HepG2 (cell line): ENCODE data around the gene CABP4. TPM values are rescaled to one million over a fixed set of nuclear protein-coding genes. Genes with fewer than 3 reads are reported as not detected.
A peak's percentile ranks its signal among the peaks of the same experiment; 100 is the strongest.

Experiments
- ATF6 ChIP-seq: sonication (generic); formaldehyde crosslinking; conservative IDR thresholded peaks from 2 replicates; pipeline ENCODE4 v1.4.0; 2020; ENCODE audit warnings: missing genetic modification reagents
- HNRNPK ChIP-seq: fragments of 200-400 bp; formaldehyde crosslinking; IDR thresholded peaks from 2 replicates; pipeline ENCODE4 v1.6.1; 2018; ENCODE audit warnings: low read length, low read depth, moderate library complexity, mild to moderate bottlenecking; ENCODE audit not compliant: poor library complexity, severe bottlenecking
- SALL1 ChIP-seq: sonication (generic); formaldehyde crosslinking; IDR thresholded peaks from 2 replicates; pipeline ENCODE4 v1.8.0; 2022; ENCODE audit warnings: mild to moderate bottlenecking, missing genetic modification reagents
- ZNF407 ChIP-seq: sonication (generic); formaldehyde crosslinking; IDR thresholded peaks from one replicate; pipeline ENCODE4 v1.5.1; 2020; ENCODE audit warnings: mild to moderate bottlenecking, missing genetic modification reagents; ENCODE audit errors: not compliant biosample characterization
- ZNF552 ChIP-seq: sonication (generic); formaldehyde crosslinking; IDR thresholded peaks from 2 replicates; pipeline ENCODE4 v1.9.0; 2022; ENCODE audit warnings: missing genetic modification reagents, mild to moderate bottlenecking, borderline replicate concordance
- ZNF558 ChIP-seq: sonication (generic); formaldehyde crosslinking; IDR thresholded peaks from 2 replicates; pipeline ENCODE4 v1.9.0; 2022; ENCODE audit warnings: mild to moderate bottlenecking, missing genetic modification reagents, borderline replicate concordance
- ZNF850 ChIP-seq: sonication (generic); formaldehyde crosslinking; conservative IDR thresholded peaks from 2 replicates; pipeline ENCODE4 v1.9.0; 2021; ENCODE audit warnings: mild to moderate bottlenecking, missing genetic modification reagents
- polyA plus RNA-seq, 8 experiments: library from polyadenylated mRNA; depleted of rRNA in 3 of 8; stranded (reverse) in 7 of 8; unstranded in 1 of 8; fragments of >200 nt; fragmentation: Illumina TruSeq in 4 of 8; extraction: Trizol in 4 of 8; gene quantifications; 2 replicates each; pipeline versions ENCODE4 v1.2.1 to v1.2.3, GENCODE V29; 2011 to 2016; ENCODE audit warnings: low read depth in 4 of 8, missing spikeins in 1 of 8, mixed read lengths in 1 of 8; ENCODE audit not compliant: insufficient read depth in 1 of 8
- total RNA-seq, 5 experiments: library from RNA; depleted of rRNA; stranded (reverse); fragments of >200 nt; fragmentation: Illumina TruSeq; extraction: Trizol; gene quantifications; 2 replicates each; pipeline ENCODE4 v1.2.3, GENCODE V29; 2016; ENCODE audit warnings: low read depth in 1 of 5

The CABP4 gene
- total and polyA plus RNA-seq, 2 of the 13 experiments (the other 11 are each of a cell fraction or from before 2014, with no cell fraction given), result not detected

- TF ChIP-seq ZNF407 (CRISPR knock-in tag) (no peak), ZNF850 (CRISPR knock-in tag) (no peak), HNRNPK (no peak), SALL1 (CRISPR knock-in tag) (peak; percentile 30), ZNF558 (CRISPR knock-in tag) (no peak), ATF6 (CRISPR knock-in tag) (no peak), ZNF552 (no peak)
- TF ChIP-seq, all 625 proteins: peak for 116
Observed at GRCh38 chr11:67463680-67464410, 8.7 kb downstream of the CABP4 start (continued).
